IPS-11a (cell line): Measurements from ENCODE around the gene PET100.

Experiments used
- H3K4me3 ChIP-seq: one replicate; pipeline ENCODE4 v1.5.1; 2013; ENCODE audit warnings: low read depth, low read length, control low read depth

The PET100 gene

GRCh38 chr19:7677669-7678311, 48.2 kb downstream of the PET100 start:
- H3K4me3 ChIP-seq, result no peak overlapping the region

- no peak overlapping the region for H3K4me3 ChIP-seq
Observed at GRCh38 chr19:7678971-7679751, 49.6 kb downstream of the PET100 start.

- peak overlapping the region; percentile 77 for H3K4me3 ChIP-seq
Observed at GRCh38 chr19:7679771-7680605, 50.4 kb downstream of the PET100 start.

GRCh38 chr19:7680606-7681339, 51.2 kb downstream of the PET100 start, which contains the start of gene TRAPPC5:
Gene TRAPPC5, plus strand, starts transcription at chr19:7680833. Its CDS starts 1,421 bp downstream, at chr19:7682254.
- H3K4me3 ChIP-seq, result peak within 1 kb of the TSS; percentile 77
